Medulla oblongata (tissue), 1 donor: ENCODE measurements around the gene FADS3.

Experiments
- DNase-seq: peaks from one replicate; pipeline ENCODE4 v3.0.0-alpha.2; 2015; ENCODE audit errors: extremely low spot score

The FADS3 gene

GRCh38 chr11:61879152-61879551 lies 12.2 kb downstream of the FADS3 start:
- no peak for DNase-seq

GRCh38 chr11:61875698-61876097 lies 15.6 kb downstream of the FADS3 start:
- no peak for DNase-seq

GRCh38 chr11:61874853-61875252 lies 16.5 kb downstream of the FADS3 start:
- DNase-seq, result no peak

GRCh38 chr11:61874377-61874809 lies 17.0 kb downstream of the FADS3 start:
- no peak for DNase-seq

GRCh38 chr11:61873588-61874376 lies 17.6 kb downstream of the FADS3 start:
- no peak for DNase-seq

GRCh38 chr11:61872935-61873565 lies 18.3 kb downstream of the FADS3 start:
- no peak for DNase-seq

GRCh38 chr11:61871158-61871597 lies 20.2 kb downstream of the FADS3 start:
- DNase-seq, result peak; percentile 82

GRCh38 chr11:61870541-61871031 lies 20.8 kb downstream of the FADS3 start:
- peak; percentile 41 for DNase-seq

- DNase-seq, result no peak
Measured at GRCh38 chr11:61869708-61870451, 21.5 kb downstream of the FADS3 start.

GRCh38 chr11:61869429-61869707 lies 22.0 kb downstream of the FADS3 start:
- DNase-seq, result no peak

- no peak for DNase-seq
Measured at GRCh38 chr11:61868571-61869428, 22.5 kb downstream of the FADS3 start.

- no peak for DNase-seq
Measured at GRCh38 chr11:61866958-61867343, 24.4 kb downstream of the FADS3 start.

GRCh38 chr11:61866231-61866957 lies 25.0 kb downstream of the FADS3 start:
- DNase-seq, result no peak

GRCh38 chr11:61864814-61865775 lies 26.2 kb downstream of the FADS3 start:
- DNase-seq, result no peak

- DNase-seq, result no peak
Measured at GRCh38 chr11:61863548-61864081, 27.7 kb downstream of the FADS3 start.

- DNase-seq, result no peak
Measured at GRCh38 chr11:61862714-61863547, 28.4 kb downstream of the FADS3 start.

- DNase-seq, result no peak
Measured at GRCh38 chr11:61861634-61862033, 29.7 kb downstream of the FADS3 start.

- DNase-seq, result peak; percentile 27
Measured at GRCh38 chr11:61860054-61860903, 31.1 kb downstream of the FADS3 start.
